NCI-H1694 treated with DMSO at 0.1 percent for 48 hours (cell line): ENCODE data around the gene SDF2.

Experiments
- DNase-seq: peaks from one replicate; lab custom pipeline; 2025; lab: John Stamatoyannopoulos, UW

Gene SDF2, protein sequence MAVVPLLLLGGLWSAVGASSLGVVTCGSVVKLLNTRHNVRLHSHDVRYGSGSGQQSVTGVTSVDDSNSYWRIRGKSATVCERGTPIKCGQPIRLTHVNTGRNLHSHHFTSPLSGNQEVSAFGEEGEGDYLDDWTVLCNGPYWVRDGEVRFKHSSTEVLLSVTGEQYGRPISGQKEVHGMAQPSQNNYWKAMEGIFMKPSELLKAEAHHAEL

DNA sequence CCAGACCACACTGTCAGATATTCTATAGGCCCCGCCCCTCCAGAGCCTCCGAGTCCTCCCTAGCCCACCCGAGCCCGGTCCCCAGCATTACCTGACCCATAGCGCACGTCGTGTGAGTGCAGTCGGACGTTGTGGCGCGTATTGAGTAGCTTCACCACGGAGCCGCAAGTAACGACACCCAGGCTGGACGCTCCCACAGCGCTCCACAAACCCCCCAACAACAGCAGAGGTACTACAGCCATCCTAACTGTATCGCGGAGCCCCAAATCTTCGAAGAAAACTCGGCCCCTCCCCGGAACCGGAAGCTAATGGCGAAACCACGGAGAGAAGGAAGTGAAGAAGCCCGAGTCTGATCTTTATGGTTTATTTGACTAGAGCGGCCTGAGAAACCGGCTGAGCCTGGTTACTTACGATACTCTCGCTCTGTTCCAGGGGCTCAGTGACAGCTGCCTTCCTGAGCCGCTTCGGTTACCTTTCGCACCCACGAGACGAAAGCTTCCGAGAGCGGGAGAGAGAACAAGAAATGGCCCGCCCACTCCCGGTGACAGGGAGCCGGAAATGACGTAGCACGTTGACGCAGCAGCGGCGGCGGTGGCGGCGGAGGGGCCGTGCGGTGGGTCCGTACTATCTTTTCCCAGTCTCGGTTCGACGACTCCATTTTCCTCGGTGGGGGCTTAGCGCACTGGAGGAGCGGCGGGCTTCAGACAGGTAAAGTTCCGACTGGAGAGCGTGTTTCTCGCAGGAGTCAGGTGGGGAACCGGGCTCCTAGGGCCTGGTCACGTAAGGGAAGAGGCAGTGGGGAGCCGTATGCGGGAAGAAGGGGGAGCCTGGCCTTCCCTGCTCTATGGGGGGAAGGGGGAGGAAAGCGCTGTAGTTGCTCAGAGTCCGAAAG is at the start of gene SDF2, which contains the start of gene SUPT6H:
TSS of gene SDF2 (minus strand) at position 272 of the 892 bp plus-strand sequence. CDS start at position 242, 30 bp downstream.
TSS of gene SUPT6H (plus strand) at position 571 of the 892 bp plus-strand sequence. CDS start 11,197 bp downstream, outside the sequence.
- peak; percentile 92 for DNase-seq

- DNase-seq, result peak; percentile 89
Measured at GRCh38 chr17:28710861-28711722, 49.4 kb upstream of the SDF2 start.

- DNase-seq, result no peak
Measured at GRCh38 chr17:28707339-28707720, 45.6 kb upstream of the SDF2 start.

GRCh38 chr17:28706471-28707338 is 45.0 kb upstream of the SDF2 start:
- DNase-seq, result no peak

DNA sequence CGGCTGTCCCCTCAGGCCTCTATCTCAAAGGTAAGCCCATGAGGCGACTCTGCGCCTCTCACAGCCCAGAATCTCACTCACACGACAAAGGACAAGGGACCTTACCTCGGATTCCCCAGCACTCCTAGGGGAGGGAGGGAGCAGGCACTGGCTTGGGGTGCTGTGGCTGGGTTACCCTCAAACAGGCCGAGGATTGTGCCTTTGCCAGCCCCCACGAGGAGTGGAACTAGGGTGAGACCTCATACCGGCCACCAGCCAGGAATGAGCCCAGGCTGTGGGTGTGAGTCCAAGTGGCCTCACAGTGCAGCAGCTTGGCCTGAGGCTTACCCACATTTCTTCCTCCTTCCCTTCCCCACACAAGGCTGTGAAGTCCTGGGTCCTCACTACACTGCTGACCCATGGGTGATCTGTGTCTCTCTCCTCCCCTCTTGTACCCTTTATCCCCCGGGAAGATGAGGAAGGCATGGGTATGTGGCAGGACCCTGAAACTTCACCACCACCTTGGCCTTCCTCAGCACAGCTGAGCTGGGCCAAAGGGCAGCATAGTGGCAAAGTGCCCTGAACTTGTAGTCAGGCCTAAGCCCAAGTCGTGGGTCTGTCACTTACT is 44.1 kb upstream of the SDF2 start:
- no peak for DNase-seq

DNA sequence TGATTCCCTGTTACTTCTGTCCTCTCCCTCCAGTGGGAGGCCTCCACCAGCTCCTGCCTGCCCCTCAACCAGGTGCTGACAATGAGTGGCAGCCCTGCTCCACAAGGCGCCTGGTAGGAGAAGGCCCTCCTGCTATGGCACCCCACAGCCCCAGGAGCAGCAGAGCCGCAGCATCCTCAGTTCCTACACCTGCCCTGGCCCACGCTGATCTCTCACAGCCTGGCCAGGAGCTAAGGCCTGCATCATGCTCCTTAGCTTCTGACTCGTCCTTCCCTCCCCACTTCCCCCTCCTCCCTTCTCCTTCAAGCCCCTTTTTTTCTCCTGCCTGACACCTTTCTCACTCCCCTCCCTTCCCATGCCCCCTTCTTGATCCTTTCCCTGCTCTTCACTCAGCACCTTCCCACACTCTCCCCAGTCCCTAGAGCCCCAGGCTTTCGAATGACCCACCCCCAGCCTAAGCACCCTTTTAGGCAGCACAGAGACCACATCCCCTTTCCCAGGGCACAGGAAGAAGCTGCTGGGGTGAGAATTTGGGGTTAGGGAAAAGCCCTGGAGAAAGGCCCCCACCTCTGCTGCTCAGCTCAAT is 43.5 kb upstream of the SDF2 start:
- DNase-seq, result no peak

DNA sequence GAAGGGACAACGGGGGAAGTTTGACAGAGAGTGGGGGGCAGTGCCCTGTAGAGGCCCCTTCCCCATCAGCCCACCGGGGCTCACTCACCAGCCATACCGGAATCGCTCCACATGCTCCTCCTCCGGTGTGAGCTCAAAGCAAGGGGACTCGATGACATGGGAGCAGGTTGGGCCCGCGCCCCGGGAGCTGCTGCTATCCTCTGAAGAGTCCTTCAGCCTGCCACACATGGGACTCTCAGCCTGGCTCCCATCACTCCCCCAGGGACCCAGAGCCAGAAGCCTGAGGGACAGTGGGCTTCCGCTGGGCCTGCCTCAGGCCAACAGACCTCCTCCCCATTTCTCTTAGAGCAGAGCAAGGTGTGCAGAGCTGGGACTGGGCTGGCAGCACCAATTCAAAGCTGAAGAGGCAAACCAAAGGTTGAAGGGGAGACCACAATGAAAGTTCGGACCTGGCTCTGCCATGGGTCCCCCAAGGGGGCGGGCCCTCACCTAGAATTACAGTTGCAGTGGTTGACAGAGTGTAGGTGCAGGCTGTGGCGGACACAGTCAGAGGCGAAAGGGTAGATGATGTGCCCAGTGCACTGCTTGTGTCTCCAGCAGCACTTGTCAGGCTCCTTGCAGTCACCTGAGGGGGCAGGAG is 42.6 kb upstream of the SDF2 start:
- DNase-seq, result no peak

- DNase-seq, result no peak
Measured at GRCh38 chr17:28703552-28704218, 42.0 kb upstream of the SDF2 start.

DNA sequence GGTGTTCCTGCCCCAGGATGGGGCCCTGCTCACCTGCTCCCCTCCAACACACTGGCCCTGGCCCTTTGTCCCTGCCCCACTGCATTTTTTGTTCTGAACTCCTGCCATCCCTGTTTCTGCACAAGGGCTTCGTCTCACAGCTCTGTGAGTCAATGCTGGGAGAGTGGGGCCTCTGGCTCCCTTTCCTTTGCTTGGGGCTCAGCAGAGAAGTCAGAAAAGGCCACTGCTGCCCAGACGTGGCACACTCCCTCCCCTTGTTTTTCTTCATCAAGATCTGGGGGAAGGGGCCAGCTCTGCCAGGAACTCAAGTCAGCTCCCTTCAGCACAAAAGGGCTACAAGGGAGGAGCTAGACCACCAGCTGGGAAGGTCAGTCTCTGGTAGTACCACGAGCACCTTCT is 41.0 kb upstream of the SDF2 start:
- no peak for DNase-seq

DNA sequence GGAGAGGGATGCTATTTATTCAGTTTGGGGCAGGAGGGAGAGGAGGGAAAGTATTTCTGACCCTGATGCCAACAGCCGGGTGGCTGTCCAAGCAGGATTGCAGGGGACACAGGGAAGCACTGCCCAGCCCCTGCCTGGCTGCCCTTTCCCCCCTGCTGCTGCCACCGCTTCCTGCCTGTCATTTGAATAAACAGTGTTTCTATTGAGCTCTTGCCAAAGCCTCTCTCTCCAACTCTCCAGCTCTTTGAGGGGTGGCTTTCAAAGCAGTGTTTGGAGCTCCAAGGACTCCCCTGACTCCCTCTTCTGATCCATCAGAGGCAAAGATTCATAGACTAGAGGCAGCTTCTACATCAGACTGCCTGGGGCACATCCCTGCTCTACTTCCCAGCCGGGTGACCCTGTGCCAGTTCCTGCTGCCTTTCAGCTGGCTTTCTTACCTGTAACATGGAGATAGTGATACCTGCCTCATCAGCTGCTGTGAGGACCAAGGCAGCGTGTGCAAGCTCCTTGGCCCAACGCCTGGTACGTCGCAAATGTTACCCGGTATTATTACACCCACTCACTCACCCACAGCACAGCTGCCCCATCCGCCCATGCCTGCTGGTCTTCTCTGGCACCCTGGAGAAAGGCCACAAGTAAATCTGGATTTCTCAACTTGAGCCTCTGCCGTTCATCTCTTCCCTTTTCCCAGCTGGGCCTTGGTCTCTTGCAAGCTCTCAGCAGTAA is 40.5 kb upstream of the SDF2 start:
- no peak for DNase-seq

- no peak for DNase-seq
Measured at GRCh38 chr17:28700830-28701492, 39.3 kb upstream of the SDF2 start.

- DNase-seq, result no peak
Measured at GRCh38 chr17:28700278-28700677, 38.6 kb upstream of the SDF2 start.

GRCh38 chr17:28698253-28698941 is 36.7 kb upstream of the SDF2 start:
- DNase-seq, result no peak

GRCh38 chr17:28693869-28694268 is 32.2 kb upstream of the SDF2 start:
- DNase-seq, result no peak

DNA sequence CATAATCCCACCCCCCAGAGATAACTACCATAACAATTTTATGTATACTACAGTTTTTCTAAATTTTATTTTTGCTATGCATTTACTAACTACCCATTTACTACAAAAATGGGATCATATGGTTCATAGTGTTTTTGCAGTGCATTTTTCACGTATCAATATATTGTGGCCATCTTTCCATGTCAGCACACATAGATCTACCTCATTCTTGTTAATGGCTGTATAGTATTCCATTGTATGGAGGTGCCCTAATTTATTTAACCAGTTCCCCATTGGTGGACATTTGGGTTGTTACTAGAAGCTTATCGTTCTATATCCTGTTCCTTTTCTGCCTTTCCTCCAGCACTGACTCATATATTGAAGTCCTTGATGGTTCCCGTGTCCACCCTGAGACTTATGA is 27.3 kb upstream of the SDF2 start:
- DNase-seq, result no peak

DNA sequence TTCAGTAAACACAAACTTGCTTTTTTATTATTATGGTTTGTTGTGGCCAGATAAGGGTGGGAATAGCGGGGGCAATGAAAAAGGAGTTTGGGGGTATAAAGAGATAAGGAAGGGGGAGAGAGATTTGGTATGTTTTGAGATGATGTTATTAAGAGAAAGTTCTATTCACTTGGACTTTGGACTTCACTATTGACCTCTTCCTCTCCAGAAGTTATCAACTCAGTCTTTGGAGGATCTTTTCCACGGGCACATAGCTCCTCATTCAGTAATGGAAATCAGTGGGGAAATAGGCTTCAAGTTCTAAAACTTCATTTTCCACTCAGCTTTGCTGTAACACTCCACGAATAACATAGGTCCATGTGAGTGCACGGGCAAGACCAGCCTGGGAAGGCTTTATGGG is 26.8 kb upstream of the SDF2 start:
- no peak for DNase-seq

DNA sequence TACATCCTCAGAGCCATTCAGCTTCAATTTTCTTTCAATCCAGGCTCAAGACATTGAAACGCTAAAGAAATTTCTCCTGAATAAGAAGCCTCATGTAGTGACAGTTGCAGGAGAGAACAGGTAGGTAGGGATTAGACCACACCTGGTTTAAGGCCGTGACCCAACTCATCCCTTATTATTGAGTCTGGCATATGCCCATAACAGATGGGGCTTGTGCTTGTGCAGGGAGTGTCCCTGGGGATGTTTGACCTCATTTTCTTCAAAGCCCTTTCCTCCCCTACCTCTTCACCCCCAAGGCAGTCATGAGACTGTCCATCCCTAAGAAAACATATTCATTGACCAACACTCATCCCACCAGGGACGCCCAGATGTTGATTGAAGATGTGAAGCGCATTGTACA is 24.6 kb upstream of the SDF2 start:
- no peak for DNase-seq

GRCh38 chr17:28685366-28685765 is 23.7 kb upstream of the SDF2 start:
- no peak for DNase-seq
